ENCODE measurements around the gene PHC2.

Gene PHC2

DNA sequence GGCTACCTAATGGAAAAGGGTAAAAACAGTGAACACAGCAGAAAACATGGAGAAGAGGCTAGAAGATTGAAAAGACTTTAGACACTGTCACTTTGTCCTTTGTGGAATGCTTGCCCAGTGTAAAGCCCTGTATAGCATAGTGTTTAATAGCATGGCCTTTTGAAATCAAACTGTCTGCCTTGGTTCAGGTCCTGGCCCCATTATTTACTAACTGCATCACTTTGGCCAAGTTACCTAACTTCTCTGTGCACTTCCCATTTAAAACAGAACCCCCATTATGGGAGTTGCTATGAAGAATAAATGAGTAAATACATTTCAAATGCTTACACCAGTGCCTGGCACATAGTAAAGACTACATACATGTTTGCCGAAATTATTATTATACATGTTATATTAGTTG lies 12.1 kb downstream of the PHC2 start:
- H3K27ac ChIP-seq (ENCODE audit: low read depth, low read length) = no peak overlapping the region
- H3K79me2 ChIP-seq (ENCODE audit: insufficient read depth, low read length) = no peaks in the 10 kb centered on the region
- H3K4me2 ChIP-seq (ENCODE audit: low read depth, low read length, poor library complexity, severe bottlenecking) = no peak overlapping the region
- TF ChIP-seq, protein P1, sequence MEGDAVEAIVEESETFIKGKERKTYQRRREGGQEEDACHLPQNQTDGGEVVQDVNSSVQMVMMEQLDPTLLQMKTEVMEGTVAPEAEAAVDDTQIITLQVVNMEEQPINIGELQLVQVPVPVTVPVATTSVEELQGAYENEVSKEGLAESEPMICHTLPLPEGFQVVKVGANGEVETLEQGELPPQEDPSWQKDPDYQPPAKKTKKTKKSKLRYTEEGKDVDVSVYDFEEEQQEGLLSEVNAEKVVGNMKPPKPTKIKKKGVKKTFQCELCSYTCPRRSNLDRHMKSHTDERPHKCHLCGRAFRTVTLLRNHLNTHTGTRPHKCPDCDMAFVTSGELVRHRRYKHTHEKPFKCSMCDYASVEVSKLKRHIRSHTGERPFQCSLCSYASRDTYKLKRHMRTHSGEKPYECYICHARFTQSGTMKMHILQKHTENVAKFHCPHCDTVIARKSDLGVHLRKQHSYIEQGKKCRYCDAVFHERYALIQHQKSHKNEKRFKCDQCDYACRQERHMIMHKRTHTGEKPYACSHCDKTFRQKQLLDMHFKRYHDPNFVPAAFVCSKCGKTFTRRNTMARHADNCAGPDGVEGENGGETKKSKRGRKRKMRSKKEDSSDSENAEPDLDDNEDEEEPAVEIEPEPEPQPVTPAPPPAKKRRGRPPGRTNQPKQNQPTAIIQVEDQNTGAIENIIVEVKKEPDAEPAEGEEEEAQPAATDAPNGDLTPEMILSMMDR (IDR thresholded peaks at IDR 0.05; ENCODE audit: insufficient read depth, low read length, poor library complexity, severe bottlenecking) = no peak
- no peak for TF ChIP-seq EZH2phosphoT487 (conservative IDR thresholded peaks at IDR 0.05; ENCODE audit: low read length)
- no peak overlapping the region for H3K9ac ChIP-seq (ENCODE audit: low read length)
- H3K9me3 ChIP-seq (ENCODE audit: insufficient read depth, low read length) = 0 out of 2 replicates have a peak, but pooled peaks cover 15% of the 10 kb centered on the region
- H3F3A ChIP-seq (ENCODE audit: insufficient read depth) = no peaks in the 10 kb centered on the region
- H3K9me2 ChIP-seq (replicated peaks; ENCODE audit: insufficient read depth, low read length) = no peaks in the 10 kb centered on the region
- H3K27me3 ChIP-seq (ENCODE audit: low read length) = peaks cover 4% of the 10 kb centered on the region; the same call in 1 of the 2 replicates
- H2AFZ ChIP-seq (ENCODE audit: low read depth, low read length, severe bottlenecking) = no peak overlapping the region
- H4K20me1 ChIP-seq (ENCODE audit: low read depth, low read length) = no peaks in the 10 kb centered on the region
- no peak overlapping the region for H3K4me3 ChIP-seq (ENCODE audit: insufficient read depth, low read length, poor library complexity, severe bottlenecking)
- H3K36me3 ChIP-seq (ENCODE audit: low read length) = no peaks in the 10 kb centered on the region

DNA sequence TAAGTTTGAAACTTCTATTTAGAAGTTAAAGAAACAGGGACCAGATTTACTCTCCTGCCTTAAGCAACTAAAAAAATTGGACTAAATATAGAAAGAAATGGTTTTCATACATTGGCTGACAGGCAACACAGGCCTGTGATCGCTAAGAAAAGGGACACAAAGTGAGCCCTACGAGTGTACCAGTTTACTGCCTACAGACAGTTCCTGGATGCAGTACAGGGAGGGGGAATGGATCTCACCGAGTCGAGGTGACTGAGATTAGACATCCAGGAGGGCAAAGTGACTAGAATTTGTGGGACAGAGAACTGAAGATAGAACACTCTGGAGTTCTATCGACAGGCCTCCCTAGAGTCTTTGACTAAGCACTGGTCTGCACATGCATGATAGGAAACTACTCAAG lies 16.0 kb downstream of the PHC2 start:
- no peak overlapping the region for H3K9ac ChIP-seq (ENCODE audit: low read length)
- TF ChIP-seq EZH2phosphoT487 (conservative IDR thresholded peaks at IDR 0.05; ENCODE audit: low read length) = no peak
- TF ChIP-seq, protein P1 (IDR thresholded peaks at IDR 0.05; ENCODE audit: insufficient read depth, low read length, poor library complexity, severe bottlenecking) = no peak
- peaks cover 4% of the 10 kb centered on the region; the same call in 1 of the 2 replicates for H3K27me3 ChIP-seq (ENCODE audit: low read length)
- H3K79me2 ChIP-seq (ENCODE audit: insufficient read depth, low read length) = no peaks in the 10 kb centered on the region
- no peaks in the 10 kb centered on the region for H3K9me2 ChIP-seq (replicated peaks; ENCODE audit: insufficient read depth, low read length)
- H3F3A ChIP-seq (ENCODE audit: insufficient read depth) = no peaks in the 10 kb centered on the region
- H3K27ac ChIP-seq (ENCODE audit: low read depth, low read length) = no peak overlapping the region
- 0 out of 2 replicates have a peak, but pooled peaks cover 15% of the 10 kb centered on the region for H3K9me3 ChIP-seq (ENCODE audit: insufficient read depth, low read length)
- no peak overlapping the region for H2AFZ ChIP-seq (ENCODE audit: low read depth, low read length, severe bottlenecking)
- H3K4me3 ChIP-seq (ENCODE audit: insufficient read depth, low read length, poor library complexity, severe bottlenecking) = no peak overlapping the region
- no peaks in the 10 kb centered on the region for H4K20me1 ChIP-seq (ENCODE audit: low read depth, low read length)
- H3K36me3 ChIP-seq (ENCODE audit: low read length) = no peaks in the 10 kb centered on the region
- H3K4me2 ChIP-seq (ENCODE audit: low read depth, low read length, poor library complexity, severe bottlenecking) = no peak overlapping the region

DNA sequence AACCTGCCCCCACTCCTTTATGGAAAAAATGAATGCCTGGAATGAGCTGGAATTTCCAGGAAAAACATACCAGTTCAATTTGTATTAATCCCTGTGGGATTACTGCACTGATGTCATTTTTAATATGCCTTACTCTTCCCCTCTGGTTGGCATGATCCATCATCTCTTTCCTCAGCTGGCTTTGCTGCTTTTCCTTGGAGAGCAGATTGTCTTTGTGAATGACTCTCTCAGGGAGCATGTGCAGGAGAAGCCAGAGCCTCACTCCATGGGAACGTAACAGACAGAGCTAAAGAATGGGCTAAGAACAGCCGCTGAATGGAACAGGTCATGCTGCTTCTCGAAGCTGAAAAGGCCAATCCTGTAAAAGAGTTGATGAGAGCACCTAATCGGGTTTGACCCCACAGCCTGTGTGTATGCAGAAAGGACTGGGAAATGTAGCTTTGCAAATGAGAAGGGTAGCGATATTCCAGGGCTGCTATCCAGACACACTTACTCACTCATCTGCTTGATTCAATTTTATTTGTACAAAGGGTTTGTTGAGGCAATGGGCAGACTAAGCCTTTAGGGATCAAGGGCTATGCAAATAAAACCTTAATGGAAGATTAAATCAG lies 20.7 kb downstream of the PHC2 start:
- Histone ChIP-seq H3K9me2 (replicated peaks; ENCODE audit: insufficient read depth, low read length) (no peaks in the 10 kb centered on the region), H3K79me2 (ENCODE audit: insufficient read depth, low read length) (no peaks in the 10 kb centered on the region)

More for the DNA sequence above, 20.7 kb downstream of the PHC2 start:
- no peak overlapping the region for H2AFZ ChIP-seq (ENCODE audit: low read depth, low read length, severe bottlenecking)
- no peaks in the 10 kb centered on the region for H3K36me3 ChIP-seq (ENCODE audit: low read length)
- H3K9me3 ChIP-seq (ENCODE audit: insufficient read depth, low read length) = no peaks in the 10 kb centered on the region
- no peaks in the 10 kb centered on the region for H4K20me1 ChIP-seq (ENCODE audit: low read depth, low read length)
- no peaks in the 10 kb centered on the region for H3F3A ChIP-seq (ENCODE audit: insufficient read depth)
- H3K9ac ChIP-seq (ENCODE audit: low read length) = no peak overlapping the region
- H3K27me3 ChIP-seq (ENCODE audit: low read length) = no peaks in the 10 kb centered on the region; the same call in 1 of the 2 replicates
- H3K4me3 ChIP-seq (ENCODE audit: insufficient read depth, low read length, poor library complexity, severe bottlenecking) = no peak overlapping the region
- H3K27ac ChIP-seq (ENCODE audit: low read depth, low read length) = no peak overlapping the region
- TF ChIP-seq, protein P1 (IDR thresholded peaks at IDR 0.05; ENCODE audit: insufficient read depth, low read length, poor library complexity, severe bottlenecking) = no peak
- no peak for TF ChIP-seq EZH2phosphoT487 (conservative IDR thresholded peaks at IDR 0.05; ENCODE audit: low read length)
- no peak overlapping the region for H3K4me2 ChIP-seq (ENCODE audit: low read depth, low read length, poor library complexity, severe bottlenecking)
